ENCODE measurements around the gene FHIT.

Gene FHIT

DNA sequence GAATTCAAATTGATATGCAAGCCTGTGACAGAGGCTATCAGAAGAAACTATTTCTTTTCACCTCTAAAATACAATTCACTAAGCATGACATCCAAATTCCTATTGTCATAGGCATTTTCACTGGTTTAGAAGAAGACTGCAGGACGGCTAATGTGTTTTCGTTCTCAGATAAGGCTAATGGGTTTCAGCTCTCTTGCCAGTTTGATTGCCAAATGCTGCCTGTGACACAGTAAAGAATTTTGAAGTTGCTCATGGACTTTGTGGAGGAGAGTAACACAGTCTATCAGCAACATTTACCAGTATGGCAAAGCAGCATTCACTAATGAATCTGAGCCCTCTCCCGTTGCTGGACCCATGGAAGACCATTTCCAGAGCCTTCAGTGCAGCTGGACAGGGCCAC is 948.1 kb downstream of the FHIT start:
- no peak for DNase-seq

DNA sequence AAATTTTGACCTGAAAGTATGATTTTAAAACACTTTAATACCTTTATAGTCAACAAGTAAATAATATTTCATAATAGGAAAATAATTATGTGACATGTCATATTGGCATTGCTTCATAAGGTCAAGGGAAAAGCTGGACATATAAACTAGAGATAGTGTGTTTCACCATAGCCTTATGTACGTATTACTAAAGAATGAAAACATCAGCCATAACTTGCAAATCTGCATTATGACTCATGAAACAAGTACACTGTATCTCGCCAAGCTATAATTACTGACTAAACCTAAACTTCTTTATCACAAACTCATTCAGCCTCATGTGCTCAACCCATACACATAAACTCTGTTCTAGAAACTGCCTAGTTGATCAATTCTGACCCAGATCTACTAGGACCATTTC is 950.1 kb downstream of the FHIT start:
- no peak for DNase-seq

DNA sequence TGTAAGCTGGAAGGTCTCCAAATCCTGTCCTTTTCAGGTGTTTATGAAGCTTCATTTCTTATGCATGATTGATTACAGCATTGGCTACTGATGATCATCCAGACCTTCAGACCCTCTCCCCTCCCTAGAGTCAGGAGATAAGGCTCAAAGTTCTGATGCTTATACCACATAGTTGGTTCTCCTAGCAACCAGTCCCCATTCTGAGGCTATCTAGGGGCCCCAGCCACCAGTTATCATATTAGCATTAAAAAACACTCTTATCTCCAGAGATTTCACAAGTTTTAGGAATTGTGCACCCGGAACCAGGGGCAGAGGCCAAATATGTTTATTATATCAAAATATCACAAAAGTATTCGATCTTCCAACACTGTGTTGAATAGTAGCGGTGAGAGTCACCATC is 953.1 kb downstream of the FHIT start:
- DNase-seq: no peak

DNA sequence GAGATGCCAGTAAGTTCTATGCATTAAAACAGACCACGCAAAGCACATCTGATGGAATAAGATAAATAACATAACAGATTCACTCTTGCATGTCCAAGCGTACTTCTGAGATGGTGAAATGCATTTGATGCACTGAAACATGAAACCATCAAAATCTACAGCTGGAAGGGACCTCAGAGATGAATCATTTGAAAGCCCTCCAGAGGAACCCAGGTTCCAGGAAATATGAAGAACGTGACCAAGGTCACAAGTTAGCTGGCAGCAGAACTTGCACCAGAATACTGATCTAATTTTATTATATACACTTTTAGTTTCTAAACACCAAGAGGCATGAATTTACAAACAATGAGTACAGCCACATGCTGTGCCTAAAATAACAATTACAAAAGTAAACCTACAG is 957.1 kb downstream of the FHIT start:
- no peak for DNase-seq

DNA sequence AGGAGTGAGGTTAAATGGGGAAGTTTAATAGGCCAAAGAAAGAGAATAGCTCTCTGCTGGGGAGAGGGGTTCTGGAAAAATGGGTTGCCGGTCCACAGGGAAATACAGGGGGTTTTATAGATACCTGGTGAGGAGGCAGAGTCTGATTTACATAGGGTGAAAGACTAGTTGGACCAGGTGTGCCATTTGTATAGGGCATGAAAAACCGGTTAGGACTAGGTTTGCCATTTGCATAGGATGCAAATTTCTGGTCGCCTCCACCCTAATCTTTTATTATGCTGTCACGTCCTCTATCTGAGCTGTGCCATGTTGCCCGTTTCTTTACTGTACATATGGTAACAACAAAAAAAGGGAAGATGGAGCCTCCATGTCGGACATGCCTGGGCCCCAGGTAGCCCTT is 960.1 kb downstream of the FHIT start:
- DNase-seq: no peak

DNA sequence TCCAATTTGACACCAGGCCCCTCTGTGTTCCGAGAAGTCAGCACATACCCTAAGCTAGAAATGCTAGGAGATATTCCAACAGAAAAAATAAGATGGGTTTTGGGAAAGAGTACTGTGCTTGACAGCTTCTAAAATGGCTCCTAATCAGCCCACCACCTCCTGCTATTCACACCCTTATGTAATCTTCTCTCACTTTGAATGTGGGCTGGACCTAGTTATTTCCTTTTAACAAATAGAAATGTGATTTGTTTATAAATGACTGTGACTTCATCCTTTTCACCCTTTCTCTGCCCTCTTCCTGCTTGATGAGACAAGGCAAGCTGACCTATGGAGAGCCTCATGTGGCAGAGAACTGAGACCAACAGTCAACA is 961.1 kb downstream of the FHIT start:
- no peak for DNase-seq

DNA sequence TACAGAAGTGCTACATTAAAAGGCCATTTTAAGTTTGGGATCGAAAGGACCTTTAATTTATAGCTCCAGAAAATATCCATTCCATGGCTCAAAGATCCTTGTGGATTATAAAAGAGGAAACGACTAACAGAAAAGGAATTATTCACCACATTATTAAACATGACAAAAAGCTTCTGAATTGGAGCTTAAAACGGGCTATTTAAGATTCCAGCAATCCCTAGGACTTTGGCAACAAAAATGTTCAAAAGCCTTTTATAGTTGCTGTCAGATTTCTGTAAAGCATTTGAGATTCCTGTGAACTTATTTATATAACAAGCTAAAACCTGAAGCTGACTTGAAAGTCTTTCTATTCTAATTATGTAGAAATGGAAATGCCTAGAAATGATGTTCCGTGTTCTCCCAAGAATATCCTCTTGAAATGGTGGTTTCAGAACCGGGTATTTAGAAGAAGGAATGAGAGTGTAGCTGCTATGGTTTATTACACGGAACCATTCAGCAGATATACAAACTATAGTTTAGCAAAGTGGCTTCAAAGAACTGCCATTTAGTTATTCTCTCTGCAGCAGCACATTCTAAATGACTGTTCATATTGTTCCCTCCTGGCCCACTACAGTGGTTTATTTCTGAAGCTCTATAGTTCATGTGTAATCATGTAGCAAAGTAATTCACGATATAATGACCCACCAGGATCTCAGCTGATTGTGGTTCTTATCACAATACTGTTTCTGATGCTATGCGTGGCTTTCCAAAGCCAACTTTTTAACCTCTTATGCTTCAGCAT is 961.7 kb downstream of the FHIT start:
- DNase-seq: no peak

DNA sequence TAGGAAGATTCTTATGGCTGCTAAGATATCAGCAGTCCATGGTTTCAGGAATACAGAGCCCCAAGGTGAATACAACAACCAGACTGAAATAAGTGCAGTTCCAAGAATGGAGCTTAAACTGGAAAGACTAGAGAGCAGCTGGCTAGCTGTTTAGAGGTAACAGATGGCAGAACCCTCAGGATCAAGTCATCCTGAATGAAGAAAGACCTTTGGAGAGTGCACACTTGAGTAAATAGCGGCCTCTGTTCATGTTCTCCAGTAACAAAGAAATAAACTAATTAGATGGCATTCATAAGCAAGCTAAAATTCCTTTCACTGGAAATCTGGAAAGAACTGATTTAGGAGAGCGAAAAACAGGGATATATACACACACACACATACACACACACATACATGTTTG is 968.4 kb downstream of the FHIT start:
- DNase-seq: no peak

DNA sequence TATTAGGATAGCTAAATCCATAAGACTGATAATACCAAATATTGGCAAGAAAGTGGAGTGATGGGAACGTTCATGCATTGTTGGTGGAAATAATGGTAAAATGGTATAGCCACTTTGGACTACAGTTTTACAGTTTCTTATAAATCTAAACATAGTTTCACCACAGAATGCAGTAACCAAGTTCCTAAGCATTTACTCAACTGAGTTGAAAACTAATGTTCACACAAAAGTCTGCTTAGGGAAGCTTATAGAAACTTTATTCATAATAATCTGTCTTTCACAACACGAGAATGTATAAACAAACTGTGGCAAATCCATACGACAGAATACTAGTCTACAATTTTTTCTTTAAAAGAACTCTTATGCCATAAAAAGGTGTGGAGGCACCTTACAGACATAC is 969.3 kb downstream of the FHIT start:
- DNase-seq: no peak

DNA sequence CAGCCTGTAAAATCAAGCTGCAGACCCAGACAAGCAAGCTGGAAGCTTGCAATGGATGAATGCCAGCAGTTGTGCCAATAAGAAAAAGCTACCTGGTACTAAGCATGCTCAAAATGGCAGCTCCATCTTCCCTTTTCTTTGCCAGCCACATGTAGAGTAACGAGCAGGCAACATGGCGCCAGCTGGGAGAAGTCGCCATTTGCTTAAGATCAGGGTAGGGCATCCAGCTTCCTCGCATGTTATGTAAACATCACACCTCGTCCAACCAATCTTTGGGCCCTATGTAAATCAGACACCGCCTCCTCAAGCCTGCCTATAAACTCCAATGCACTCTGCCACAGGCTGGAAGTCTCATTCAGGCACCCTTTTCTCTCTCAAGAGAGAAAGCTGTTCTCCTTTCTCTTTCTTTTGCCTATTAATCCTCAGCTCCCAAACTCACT is 973.9 kb downstream of the FHIT start:
- DNase-seq: no peak

DNA sequence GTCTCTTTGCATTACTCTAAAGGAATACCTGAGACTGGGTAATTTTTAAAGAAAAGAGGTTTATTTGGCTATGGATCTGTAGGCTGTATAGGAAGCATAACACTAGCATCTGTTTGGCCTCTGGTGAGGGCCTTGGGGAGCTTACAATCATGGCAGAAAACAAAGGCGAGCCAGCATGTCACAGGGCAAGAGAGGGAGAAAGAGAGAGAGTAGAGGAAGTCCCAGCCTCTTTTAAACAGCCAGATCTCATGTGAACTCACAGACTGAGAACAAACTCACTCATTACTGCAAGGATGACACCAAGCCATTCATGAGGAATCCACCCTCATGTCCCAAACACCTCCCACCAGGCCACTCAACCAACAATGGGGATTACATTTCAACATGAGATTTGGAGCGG is 974.6 kb downstream of the FHIT start:
- DNase-seq: no peak

DNA sequence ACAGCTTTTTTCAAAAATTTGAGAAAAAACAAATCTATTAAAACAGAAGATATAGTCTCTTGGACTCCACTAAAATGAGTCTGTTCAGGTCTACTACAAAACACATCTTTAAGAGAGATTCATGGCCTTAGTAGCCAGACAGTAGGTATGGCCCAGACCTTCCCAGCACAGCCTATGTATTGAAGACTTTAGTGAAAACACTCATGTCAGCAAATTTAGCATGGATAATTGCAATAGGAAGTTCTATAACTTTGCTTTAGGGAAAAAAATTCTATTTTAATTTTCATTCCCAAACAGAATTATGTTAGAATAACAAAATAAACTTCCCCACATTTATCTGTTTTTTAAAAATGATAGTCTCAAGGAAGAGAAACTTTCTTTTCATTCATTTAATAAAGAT is 976.6 kb downstream of the FHIT start:
- no peak for DNase-seq

DNA sequence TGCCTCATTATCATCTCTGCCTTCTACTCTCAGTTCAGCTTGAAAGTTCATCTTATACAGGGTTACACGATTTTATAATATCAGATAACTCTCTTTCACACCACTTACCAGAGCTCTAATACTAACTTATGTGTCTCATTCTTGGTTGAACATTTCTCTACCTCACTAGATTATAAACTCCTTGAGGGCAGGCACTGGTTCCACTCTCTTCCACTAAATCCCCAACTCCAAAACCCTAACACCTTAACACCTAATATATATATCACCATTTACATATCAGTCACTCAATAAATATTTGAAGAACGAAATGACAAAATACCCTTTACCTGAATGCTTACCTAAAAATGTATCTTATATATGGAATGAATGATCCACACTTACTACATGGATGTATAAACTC is 977.2 kb downstream of the FHIT start:
- DNase-seq: no peak

DNA sequence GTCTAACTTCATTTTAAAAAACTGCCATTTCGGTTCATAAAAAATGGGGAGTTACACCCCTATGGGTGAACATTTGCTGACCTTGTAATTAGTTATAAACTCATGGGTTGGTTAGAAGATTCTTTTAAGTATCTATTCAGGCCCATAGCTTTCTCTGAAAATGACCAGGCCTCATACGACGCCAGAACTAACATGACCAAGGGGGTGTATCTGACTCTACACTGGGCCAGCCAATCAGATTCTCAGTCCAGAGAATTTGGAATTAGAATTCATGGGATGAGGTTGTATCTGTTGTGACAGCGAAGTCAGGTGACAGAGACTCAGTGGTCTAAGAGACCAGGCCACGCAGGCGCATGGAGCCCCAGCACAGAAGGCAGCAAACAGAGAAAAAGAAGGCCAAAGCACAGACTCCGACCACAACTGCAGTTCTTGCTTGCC is 981.4 kb downstream of the FHIT start:
- no peak for DNase-seq

DNA sequence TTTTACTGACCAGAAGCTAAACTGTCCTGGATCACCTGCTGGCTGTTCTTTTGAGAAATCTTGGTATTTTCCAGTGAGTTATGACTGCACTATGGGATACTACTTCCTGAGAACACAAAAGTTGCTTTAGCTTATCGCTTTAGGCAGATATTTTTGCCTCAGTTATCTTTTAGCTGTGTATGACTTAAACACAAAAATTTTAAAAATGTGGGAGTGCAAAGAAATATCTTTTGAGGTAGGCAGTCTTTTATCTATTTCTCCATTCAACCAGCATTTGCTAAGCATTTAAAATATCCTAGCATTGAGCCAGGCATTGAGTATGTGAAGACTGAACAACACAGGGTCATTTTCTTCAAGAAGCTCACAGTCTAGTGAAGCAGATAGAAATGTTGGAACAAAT is 981.9 kb downstream of the FHIT start:
- DNase-seq: no peak

DNA sequence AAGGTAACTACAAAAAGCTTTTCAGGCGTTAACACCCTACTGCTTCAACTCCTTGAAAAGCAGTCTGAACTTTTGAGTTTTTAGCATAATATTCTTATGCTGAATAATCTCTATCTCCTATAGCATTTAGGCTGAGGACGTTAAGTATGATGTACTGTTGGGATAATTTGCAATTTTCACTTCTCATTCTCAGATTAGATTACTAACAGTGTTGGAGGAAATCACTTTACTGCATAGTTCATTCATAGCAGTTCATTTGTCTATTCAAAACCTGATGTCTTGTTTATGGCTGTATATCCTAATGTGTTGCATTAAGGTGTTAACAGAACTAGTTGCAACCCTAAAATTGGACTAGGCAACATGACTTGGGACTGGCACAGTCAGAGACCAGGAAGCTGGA is 983.1 kb downstream of the FHIT start:
- no peak for DNase-seq

DNA sequence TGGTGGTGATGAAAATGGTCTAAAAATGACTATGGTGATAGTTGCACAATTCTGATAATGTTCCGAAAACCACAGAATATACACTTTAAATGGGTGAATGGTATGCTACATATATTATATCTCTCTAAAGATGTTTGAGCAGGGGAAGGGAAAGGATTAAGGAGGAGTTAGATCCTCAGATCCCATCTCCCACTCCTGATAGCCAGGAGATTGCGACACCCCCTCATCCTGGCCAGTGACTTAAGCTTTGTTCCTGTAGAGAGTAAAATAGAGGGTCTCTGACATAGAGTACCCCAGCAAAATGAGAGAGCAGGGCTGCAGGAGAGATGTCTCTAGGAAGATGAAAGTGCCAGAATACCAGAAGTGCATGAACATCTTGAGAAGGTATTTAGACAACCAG is 984.8 kb downstream of the FHIT start:
- DNase-seq: no peak

DNA sequence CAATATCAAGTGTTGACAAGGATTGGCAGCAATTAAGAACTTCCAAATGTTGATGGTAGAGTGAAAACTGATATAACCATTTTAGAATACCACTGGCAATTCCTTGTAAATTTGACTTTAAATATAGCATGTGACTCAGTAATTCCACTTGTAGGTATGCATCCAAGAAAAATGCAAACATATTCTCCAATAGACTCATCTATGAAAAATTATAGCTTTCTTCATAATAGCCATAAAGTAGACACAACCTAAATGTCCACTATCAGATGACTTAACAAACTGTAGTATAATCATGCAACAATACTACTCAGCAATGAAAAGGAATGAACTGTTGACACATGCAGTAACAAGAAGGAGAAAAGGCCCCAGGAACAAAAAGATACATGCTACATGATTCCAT is 988.1 kb downstream of the FHIT start:
- no peak for DNase-seq

DNA sequence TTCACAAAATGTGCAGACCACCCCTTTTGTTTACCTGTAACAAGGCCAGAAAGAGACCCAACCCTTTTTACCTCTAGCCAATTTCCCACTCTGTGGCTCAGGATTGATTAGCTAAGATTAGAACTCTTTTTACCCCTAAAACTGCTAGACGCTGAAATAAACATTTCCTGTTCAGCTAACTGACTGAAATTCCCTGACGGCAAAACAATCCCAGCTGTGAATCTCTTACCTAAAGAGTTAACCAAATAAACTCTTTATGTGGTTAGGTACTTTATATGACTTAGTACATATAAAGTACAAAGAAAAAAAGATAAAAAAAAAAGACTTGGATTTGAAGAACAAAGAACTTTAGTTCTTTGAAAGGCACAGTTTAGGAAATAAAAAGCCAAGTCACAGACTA is 988.7 kb downstream of the FHIT start:
- no peak for DNase-seq

DNA sequence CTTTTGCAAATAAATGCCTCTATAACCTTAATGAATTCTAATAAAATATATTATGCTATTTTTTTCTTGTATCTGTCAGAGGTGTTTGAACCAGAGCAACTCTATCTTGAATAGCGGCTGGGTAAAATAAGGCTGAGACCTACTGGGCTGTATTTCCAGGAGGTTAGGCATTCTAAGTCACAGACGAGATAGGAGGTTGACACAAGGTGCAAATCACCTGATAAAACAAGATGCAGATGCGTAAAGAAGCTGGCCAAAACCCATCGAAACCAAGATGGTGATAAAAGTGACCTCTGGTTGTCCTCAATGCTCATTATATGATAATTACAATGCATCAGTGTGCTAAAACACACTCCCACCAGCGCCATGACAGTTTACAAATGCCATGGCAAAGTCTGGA is 990.7 kb downstream of the FHIT start:
- no peak for DNase-seq

DNA sequence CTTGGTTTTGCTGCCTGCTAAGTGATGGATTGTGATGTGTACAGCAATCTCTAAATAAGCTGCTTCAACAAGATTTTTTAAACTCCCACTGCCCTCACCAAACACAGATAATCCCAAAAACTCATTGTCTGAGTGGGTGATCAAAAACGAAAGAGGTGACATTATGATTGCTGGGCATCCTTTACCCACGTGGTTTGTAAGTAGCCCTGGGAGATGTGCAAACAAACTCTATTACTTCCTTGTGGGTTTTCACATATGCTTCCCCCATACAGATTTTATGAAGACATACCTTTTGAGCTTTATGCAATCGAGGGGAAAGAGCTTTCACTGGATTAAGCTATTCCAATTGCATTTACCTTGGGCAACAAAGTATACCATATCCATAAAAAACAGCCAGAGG is 1000.4 kb downstream of the FHIT start:
- DNase-seq: no peak

DNA sequence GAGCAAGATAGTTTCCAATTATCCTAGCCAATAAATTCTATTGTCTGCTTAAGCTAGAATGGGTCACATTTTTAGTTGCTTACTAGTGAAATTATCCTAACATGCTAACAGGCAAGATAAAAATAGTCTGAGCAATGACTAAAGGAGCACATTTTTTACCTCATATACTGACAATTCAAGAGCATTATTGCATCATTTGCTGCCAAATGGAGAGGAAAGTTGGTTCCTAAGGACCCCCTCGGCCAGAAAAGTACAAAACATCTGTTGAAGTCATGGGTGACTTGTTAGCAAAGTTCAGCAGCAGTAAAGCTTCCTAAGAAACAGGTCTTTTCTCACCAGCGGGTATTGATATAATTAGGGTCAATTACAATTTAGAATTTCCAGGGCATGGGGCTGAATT is 1001.0 kb downstream of the FHIT start:
- no peak for DNase-seq

DNA sequence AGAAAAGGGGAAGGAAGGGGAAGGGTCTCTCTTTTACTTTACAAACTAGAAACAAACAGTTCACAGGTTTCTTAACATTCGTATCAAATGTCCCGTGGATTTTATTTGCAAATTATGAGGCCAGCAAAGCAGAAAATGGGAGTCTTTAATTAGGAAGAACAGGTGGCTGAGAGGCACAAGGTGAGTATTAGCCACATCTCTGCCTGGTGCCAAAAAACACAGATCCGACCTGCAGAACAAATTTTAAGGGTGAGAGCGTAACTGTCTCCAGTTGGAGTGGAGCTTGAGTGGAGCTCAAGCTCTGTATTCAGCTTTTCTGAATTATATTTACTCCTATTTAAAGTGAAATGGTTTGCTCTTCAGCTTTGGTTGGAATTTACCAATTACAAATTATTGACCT is 1004.9 kb downstream of the FHIT start:
- DNase-seq: no peak

DNA sequence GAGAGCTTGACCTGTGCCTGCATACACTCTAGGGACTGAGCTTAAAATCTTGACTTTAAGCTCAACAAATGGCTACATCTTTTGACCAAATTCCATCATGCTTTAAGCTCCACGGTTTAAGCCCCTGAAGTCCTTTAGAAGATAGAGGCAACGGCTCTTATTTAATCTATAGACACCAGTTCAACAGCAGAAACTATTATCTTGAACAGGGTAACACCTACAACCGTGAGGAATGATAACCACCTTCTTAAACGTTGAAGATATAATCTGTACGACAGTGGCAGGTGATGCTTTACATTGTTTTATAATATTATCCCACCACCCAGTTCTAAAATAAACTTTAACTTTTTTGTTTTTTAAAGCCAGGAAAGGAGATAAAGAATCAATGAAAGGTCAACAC is 1007.8 kb downstream of the FHIT start:
- no peak for DNase-seq

DNA sequence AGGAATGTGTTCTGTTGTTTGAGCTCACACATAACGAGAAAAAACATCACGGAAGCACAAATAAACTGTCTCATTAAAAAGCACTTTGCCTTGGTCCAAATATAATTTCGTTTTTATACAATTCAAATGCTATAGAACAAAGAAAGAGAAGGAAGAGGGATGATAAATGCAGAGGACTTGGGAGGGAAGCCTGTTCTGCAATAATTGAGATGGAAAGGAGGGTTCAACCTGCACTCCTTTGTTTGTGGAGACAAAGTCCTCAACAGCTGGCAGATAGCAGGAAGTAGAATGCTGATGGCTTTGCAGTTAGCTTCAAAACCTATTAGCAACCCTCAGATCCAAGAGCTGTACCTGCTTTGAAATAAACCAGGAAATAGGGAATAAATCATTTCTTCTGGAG is 1010.8 kb downstream of the FHIT start:
- DNase-seq: no peak

DNA sequence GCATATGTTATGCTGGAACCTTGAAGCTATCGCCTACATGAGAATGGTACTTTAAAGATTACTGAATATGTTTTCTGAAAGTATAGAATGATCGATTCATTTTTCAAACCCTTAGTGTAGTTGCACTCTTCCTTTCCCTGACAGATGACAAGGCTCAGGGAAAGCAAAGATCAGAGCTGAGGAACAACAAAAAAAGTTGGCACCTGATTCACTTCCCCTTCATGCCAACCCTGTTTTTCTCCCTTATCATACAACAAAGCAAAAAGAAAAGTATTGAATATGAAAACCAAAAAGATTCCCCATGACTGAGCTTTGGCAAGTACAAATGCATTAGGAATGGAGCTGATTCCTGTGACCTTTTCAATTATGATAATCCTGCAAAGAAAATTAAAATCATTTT is 1012.7 kb downstream of the FHIT start:
- DNase-seq: no peak

Measured in activated CD4-positive, alpha-beta T cell treated with anti-CD3 and anti-CD28 coated beads, Interleukin-2, amount 50 U/mL, for 1 hour (primary cell).